ENCODE measurements around the gene NTM.

Gene NTM

DNA sequence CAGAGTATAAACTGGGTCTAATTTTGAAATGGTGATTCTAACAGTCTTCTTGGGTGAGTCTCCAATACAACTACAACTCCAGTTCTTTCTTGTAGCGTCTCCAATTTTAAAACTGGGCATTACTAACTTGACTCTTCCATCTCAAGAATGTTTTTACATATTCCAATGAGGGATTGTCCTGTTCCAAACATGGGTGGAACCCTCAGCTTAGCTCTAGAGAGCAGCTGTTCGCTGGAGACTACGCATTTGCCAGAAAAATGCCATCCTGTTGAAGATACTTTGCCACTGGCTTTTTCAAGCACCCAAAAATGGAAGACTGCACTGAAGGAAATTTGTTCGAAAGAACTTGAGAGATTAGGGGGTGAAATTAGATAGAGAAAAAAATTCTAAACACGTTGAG is 870.0 kb downstream of the NTM start:
- DNase-seq (ENCODE audit: extremely low spot score): no peak
- ChIA-PET CTCF (no interaction called here), POLR2A (no interaction called here)
- TF ChIP-seq ARNT (IDR thresholded peaks at IDR 0.05) (no peak), FOXM1 (IDR thresholded peaks at IDR 0.05; ENCODE audit: borderline replicate concordance) (no peak), L3MBTL2 (conservative IDR thresholded peaks at IDR 0.05) (no peak), FOXA1 (IDR thresholded peaks at IDR 0.05) (no peak)

DNA sequence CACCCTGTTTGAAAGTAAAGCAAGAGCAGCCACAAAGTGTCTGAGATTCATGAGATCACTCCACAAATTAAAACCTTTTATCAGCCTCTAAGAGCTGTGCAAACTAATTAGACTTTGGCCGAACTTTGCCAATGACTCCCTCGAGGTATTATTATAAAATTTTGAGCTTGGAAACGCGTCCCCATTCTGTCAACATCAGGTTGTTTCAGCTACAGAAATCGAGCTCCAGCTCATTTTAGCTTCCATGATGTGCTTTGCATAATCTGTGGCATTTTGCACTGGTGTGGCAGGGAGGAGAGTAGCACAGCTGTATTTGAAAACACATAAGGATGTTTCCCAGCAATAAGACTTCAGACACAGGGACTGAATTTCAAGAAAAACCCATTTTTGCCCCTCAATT is 872.2 kb downstream of the NTM start:
- TF ChIP-seq ARNT (IDR thresholded peaks at IDR 0.05): no peak
- no peak for TF ChIP-seq SUZ12 (IDR thresholded peaks at IDR 0.05)
- no peak for TF ChIP-seq NFRKB (IDR thresholded peaks at IDR 0.05)
- TF ChIP-seq CTBP1 (IDR thresholded peaks at IDR 0.05; ENCODE audit: borderline replicate concordance): no peak
- TF ChIP-seq FOXK2 (IDR thresholded peaks at IDR 0.05): no peak
- TF ChIP-seq ZNF384 (IDR thresholded peaks at IDR 0.05): no peak
- TF ChIP-seq LEF1 (IDR thresholded peaks at IDR 0.05; ENCODE audit: borderline replicate concordance): no peak
- TF ChIP-seq TARDBP (IDR thresholded peaks at IDR 0.05): no peak
- POLR2A ChIA-PET: no interaction called here
- no peak for DNase-seq (ENCODE audit: extremely low spot score)
- CTCF ChIA-PET: no interaction called here

DNA sequence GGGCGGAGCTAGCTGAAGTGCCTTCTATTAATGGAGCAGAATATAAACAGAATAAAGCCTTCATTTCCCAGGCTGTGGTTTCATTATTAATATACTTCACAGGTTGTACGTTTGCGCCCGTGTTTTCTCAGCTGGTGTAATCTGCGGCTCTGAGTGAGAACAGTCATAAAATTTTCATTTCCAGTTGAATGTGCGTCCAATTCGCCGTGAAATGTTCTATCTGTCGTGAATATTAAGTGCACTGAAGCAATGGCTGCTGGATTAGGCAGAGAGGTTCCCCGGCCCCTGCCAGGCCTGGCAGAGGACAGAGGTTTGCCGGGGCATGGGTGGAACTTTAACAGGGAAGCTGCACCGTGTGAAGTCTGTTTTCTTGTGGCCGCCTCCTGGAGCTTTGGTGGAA is 874.4 kb downstream of the NTM start:
- TF ChIP-seq FOXK2 (IDR thresholded peaks at IDR 0.05): no peak
- no peak for TF ChIP-seq NFRKB (IDR thresholded peaks at IDR 0.05)
- TF ChIP-seq BHLHE40 (IDR thresholded peaks at IDR 0.05; ENCODE audit: borderline replicate concordance): no peak
- no peak for TF ChIP-seq FOXM1 (IDR thresholded peaks at IDR 0.05; ENCODE audit: borderline replicate concordance)
- TF ChIP-seq TARDBP (IDR thresholded peaks at IDR 0.05): no peak
- no peak for TF ChIP-seq HDGF (IDR thresholded peaks at IDR 0.05; ENCODE audit: borderline replicate concordance)
- TF ChIP-seq ZNF384 (IDR thresholded peaks at IDR 0.05): no peak
- TF ChIP-seq SP1 (IDR thresholded peaks at IDR 0.05): no peak
- no peak for TF ChIP-seq ELF4 (IDR thresholded peaks at IDR 0.05)
- TF ChIP-seq, protein P1, sequence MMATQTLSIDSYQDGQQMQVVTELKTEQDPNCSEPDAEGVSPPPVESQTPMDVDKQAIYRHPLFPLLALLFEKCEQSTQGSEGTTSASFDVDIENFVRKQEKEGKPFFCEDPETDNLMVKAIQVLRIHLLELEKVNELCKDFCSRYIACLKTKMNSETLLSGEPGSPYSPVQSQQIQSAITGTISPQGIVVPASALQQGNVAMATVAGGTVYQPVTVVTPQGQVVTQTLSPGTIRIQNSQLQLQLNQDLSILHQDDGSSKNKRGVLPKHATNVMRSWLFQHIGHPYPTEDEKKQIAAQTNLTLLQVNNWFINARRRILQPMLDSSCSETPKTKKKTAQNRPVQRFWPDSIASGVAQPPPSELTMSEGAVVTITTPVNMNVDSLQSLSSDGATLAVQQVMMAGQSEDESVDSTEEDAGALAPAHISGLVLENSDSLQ (IDR thresholded peaks at IDR 0.05): no peak
- TF ChIP-seq CTBP1 (IDR thresholded peaks at IDR 0.05; ENCODE audit: borderline replicate concordance): no peak
- TF ChIP-seq LEF1 (IDR thresholded peaks at IDR 0.05; ENCODE audit: borderline replicate concordance): no peak
- TF ChIP-seq SUZ12 (IDR thresholded peaks at IDR 0.05): no peak
- TF ChIP-seq ARNT (IDR thresholded peaks at IDR 0.05): no peak
- no peak for DNase-seq (ENCODE audit: extremely low spot score)
- ChIA-PET CTCF (no interaction called here), POLR2A (no interaction called here)

DNA sequence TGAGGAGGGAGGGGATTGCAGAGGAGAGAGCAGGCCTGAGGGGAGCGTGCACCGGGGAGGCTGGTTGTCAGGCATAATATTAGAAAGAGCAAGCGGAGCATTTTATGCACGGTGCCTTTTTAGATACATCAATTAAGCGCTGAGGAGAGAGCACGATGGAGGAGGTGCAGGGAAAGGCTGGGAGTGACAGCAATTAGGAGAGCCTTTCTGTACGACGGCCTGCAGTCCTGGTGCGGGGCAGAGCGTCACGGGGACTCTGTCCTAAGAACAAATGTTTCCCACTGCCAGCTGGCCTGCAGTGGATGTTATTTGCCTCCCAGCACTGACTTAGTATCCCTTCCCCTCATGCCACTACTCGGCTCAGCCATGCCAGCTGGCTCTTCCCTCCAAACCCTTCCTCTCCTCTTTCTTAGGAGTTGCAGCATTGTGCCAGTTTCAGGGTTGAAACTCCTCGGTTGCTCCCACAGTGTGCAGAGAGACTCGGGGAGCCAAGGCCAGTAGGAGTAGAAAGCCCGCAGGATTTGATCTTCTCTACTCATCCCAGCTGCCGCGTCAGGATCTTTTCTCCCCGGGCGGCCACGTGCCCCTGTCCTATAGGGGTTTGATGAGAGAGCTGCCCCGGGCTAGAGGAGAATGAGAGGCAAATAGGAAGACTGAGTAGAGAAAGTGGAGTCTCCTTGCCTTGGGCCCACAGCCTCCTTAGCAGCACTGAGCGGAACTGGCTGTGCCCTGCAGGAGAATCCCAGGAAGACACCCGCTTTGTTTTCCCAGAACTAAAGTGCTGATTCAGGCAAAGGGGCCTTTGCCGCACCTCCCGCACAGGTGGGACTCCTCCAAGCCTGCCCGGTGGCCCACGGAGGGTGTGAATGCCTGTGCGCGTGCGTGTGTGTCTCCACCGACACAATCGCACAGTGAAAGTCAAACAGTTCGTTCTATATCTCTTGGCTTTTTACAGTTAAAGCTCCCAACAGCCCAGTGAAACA is 875.3 kb downstream of the NTM start:
- no peak for DNase-seq (ENCODE audit: extremely low spot score)
- ChIA-PET POLR2A (no interaction called here), CTCF (no interaction called here)
- no peak for TF ChIP-seq SUZ12 (IDR thresholded peaks at IDR 0.05)
- TF ChIP-seq ELF4 (IDR thresholded peaks at IDR 0.05): no peak
- no peak for TF ChIP-seq L3MBTL2 (conservative IDR thresholded peaks at IDR 0.05)
- TF ChIP-seq TARDBP (IDR thresholded peaks at IDR 0.05): no peak
- no peak for TF ChIP-seq FOXM1 (IDR thresholded peaks at IDR 0.05; ENCODE audit: borderline replicate concordance)
- TF ChIP-seq BHLHE40 (IDR thresholded peaks at IDR 0.05; ENCODE audit: borderline replicate concordance): no peak
- TF ChIP-seq SP1 (IDR thresholded peaks at IDR 0.05): no peak
- TF ChIP-seq NFRKB (IDR thresholded peaks at IDR 0.05): no peak
- no peak for TF ChIP-seq ARNT (IDR thresholded peaks at IDR 0.05)
- no peak for TF ChIP-seq FOXK2 (IDR thresholded peaks at IDR 0.05)
- no peak for TF ChIP-seq LEF1 (IDR thresholded peaks at IDR 0.05; ENCODE audit: borderline replicate concordance)
- TF ChIP-seq CTBP1 (IDR thresholded peaks at IDR 0.05; ENCODE audit: borderline replicate concordance): no peak
- no peak for TF ChIP-seq ZNF384 (IDR thresholded peaks at IDR 0.05)
- no peak for TF ChIP-seq FOXA1 (IDR thresholded peaks at IDR 0.05)
- TF ChIP-seq, protein P1 (IDR thresholded peaks at IDR 0.05): no peak
- TF ChIP-seq HDGF (IDR thresholded peaks at IDR 0.05; ENCODE audit: borderline replicate concordance): no peak

DNA sequence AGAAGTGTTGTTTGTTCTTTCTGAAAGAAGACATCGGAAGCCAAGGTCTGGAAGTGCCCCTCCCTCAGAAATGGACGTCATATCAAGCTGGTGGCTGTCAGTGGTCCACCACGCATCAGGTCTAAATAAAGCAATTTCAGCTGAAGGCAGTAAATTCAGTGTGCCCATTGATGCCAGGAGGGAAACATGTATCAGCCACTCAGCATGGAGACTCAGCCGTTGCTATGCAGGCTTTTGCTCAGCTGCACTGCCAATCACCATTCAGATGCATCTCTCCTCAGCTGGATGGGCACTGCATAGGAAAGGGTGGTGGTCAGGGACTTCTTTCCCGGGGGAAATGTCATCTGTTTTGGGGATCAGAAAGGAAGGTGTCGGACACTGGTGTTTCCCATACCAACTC is 878.2 kb downstream of the NTM start:
- TF ChIP-seq L3MBTL2 (conservative IDR thresholded peaks at IDR 0.05): no peak
- no peak for TF ChIP-seq SP1 (IDR thresholded peaks at IDR 0.05)
- no peak for TF ChIP-seq CTBP1 (IDR thresholded peaks at IDR 0.05; ENCODE audit: borderline replicate concordance)
- no peak for TF ChIP-seq ZNF384 (IDR thresholded peaks at IDR 0.05)
- no peak for TF ChIP-seq SUZ12 (IDR thresholded peaks at IDR 0.05)
- TF ChIP-seq, protein P1 (IDR thresholded peaks at IDR 0.05): no peak
- TF ChIP-seq FOXM1 (IDR thresholded peaks at IDR 0.05; ENCODE audit: borderline replicate concordance): no peak
- TF ChIP-seq ARNT (IDR thresholded peaks at IDR 0.05): no peak
- TF ChIP-seq BHLHE40 (IDR thresholded peaks at IDR 0.05; ENCODE audit: borderline replicate concordance): no peak
- no peak for DNase-seq (ENCODE audit: extremely low spot score)
- POLR2A ChIA-PET: no interaction called here
- CTCF ChIA-PET: no interaction called here

DNA sequence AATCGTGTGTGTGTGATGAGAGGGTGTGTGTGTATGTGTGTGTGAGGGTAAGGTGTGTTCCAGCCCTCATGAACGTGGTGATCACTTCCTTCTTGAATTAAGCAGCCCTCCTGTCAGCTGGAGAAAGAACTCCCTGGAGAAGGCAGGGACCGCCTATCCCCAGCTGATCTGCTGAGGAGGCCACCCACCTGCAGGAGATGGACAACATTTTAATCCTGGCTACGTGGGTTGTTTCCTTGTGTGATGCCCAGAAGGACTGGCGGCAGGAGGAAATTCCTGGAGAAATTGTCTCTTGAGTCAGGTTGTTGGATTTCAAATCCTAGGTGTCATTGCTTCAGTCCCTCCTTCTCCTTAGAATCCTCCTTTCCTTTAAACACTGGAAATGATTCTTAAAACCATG is 878.8 kb downstream of the NTM start:
- CTCF ChIA-PET: no interaction called here
- POLR2A ChIA-PET: no interaction called here
- TF ChIP-seq ZNF384 (IDR thresholded peaks at IDR 0.05) (no peak), FOXA1 (IDR thresholded peaks at IDR 0.05) (no peak), CTBP1 (IDR thresholded peaks at IDR 0.05; ENCODE audit: borderline replicate concordance) (no peak), ELF4 (IDR thresholded peaks at IDR 0.05) (no peak), NFRKB (IDR thresholded peaks at IDR 0.05) (no peak), SP1 (IDR thresholded peaks at IDR 0.05) (no peak), ARNT (IDR thresholded peaks at IDR 0.05) (no peak), FOXM1 (IDR thresholded peaks at IDR 0.05; ENCODE audit: borderline replicate concordance) (no peak), BHLHE40 (IDR thresholded peaks at IDR 0.05; ENCODE audit: borderline replicate concordance) (no peak), L3MBTL2 (conservative IDR thresholded peaks at IDR 0.05) (no peak)
- no peak for DNase-seq (ENCODE audit: extremely low spot score)
